HEK293 (cell line): Measurements from ENCODE around the gene WNT1.

Source experiments
- CTCF ChIA-PET: fragments of 350-600 bp; formaldehyde crosslinking; extraction: SDS; loops from one replicate; lab custom pipeline; 2021; ENCODE audit warnings: antibody characterized with exemption; lab: Yijun Ruan, JAX
- POLR2A ChIA-PET: fragments of 300-600 bp; formaldehyde crosslinking; extraction: SDS; loops from one replicate; lab custom pipeline; 2020; ENCODE audit warnings: antibody characterized with exemption, inconsistent platforms; lab: Yijun Ruan, JAX
- H3K27ac ChIP-seq: fragments of 200-500 bp; sonication (Bioruptor generic); 2 replicates; pipeline ENCODE4 v1.5.1; 2014; ENCODE audit warnings: low read depth, low read length, control low read depth, inconsistent platforms; ENCODE audit errors: extremely low read depth
- H3K36me3 ChIP-seq, 2 experiments: fragments of 200-500 bp in 1 of 2; sonication (Bioruptor generic) in 1 of 2; 1 replicate in 1 of 2; 2 replicates in 1 of 2; pipeline ENCODE4 v1.5.1; 2014 to 2017; ENCODE audit warnings: inconsistent platforms in 2 of 2, low read length in 2 of 2; ENCODE audit not compliant: control insufficient read depth in 2 of 2, insufficient read depth in 1 of 2
- H3K4me1 ChIP-seq: fragments of 200-500 bp; sonication (Bioruptor generic); 2 replicates; pipeline ENCODE4 v1.5.1; 2014; ENCODE audit warnings: mild to moderate bottlenecking, low read length, inconsistent platforms; ENCODE audit not compliant: control insufficient read depth, insufficient read depth
- H3K4me3 ChIP-seq: 2 replicates; pipeline ENCODE4 v1.5.1; 2011; ENCODE audit warnings: low read depth, mild to moderate bottlenecking, control low read depth, low read length, moderate library complexity
- H3K9me3 ChIP-seq: fragments of 200-500 bp; sonication (Bioruptor generic); 2 replicates; pipeline ENCODE4 v1.5.1; 2014; ENCODE audit warnings: low read depth, low read length, inconsistent platforms; ENCODE audit not compliant: control insufficient read depth, insufficient read depth
- EGR2 ChIP-seq: fragments of 450-650 bp; formaldehyde crosslinking; IDR thresholded peaks from 2 replicates; pipeline ENCODE4 v1.5.1; 2016; ENCODE audit warnings: low read depth, missing biosample characterization, missing genetic modification characterization
- GLIS1 ChIP-seq: fragments of 450-650 bp; formaldehyde crosslinking; IDR thresholded peaks from 2 replicates; pipeline ENCODE4 v1.5.1; 2016; ENCODE audit warnings: missing biosample characterization, missing genetic modification characterization
- ZBTB7A ChIP-seq: fragments of 450-650 bp; formaldehyde crosslinking; IDR thresholded peaks from 2 replicates; pipeline ENCODE4 v1.5.1; 2016; ENCODE audit warnings: low read depth, missing biosample characterization, missing genetic modification characterization
- ZFHX2 ChIP-seq: fragments of 450-650 bp; formaldehyde crosslinking; conservative IDR thresholded peaks from 2 replicates; pipeline ENCODE4 v1.5.1; 2016; ENCODE audit warnings: missing biosample characterization, missing genetic modification characterization
- ZNF19 ChIP-seq: fragments of 450-650 bp; formaldehyde crosslinking; IDR thresholded peaks from 2 replicates; pipeline ENCODE4; 2016; ENCODE audit warnings: missing biosample characterization, missing genetic modification characterization, low read depth
- ZNF266 ChIP-seq: fragments of 450-650 bp; formaldehyde crosslinking; IDR thresholded peaks from 2 replicates; pipeline ENCODE4 v1.5.1; 2016; ENCODE audit warnings: missing biosample characterization, missing genetic modification characterization, low read depth
- ZNF48 ChIP-seq: fragments of 450-650 bp; formaldehyde crosslinking; IDR thresholded peaks from 2 replicates; pipeline ENCODE4 v1.5.1; 2016; ENCODE audit warnings: missing biosample characterization, missing genetic modification characterization
- ZNF514 ChIP-seq: fragments of 450-650 bp; formaldehyde crosslinking; IDR thresholded peaks from 2 replicates; pipeline ENCODE4 v1.5.1; 2016; ENCODE audit warnings: missing biosample characterization, missing genetic modification characterization
- ZNF585B ChIP-seq: fragments of 450-650 bp; formaldehyde crosslinking; IDR thresholded peaks from 2 replicates; pipeline ENCODE4 v1.5.1; 2016; ENCODE audit warnings: missing biosample characterization, missing genetic modification characterization
- ZNF747 ChIP-seq: fragments of 450-650 bp; formaldehyde crosslinking; IDR thresholded peaks from 2 replicates; pipeline ENCODE4 v1.5.1; 2016; ENCODE audit warnings: missing biosample characterization, missing genetic modification characterization
- ZNF777 ChIP-seq: fragments of 450-650 bp; formaldehyde crosslinking; IDR thresholded peaks from 2 replicates; pipeline ENCODE4 v1.5.1; 2017; ENCODE audit warnings: missing biosample characterization, missing genetic modification characterization, borderline replicate concordance
- TF ChIP-seq, protein P1 (sequence below): fragments of 450-650 bp; formaldehyde crosslinking; IDR thresholded peaks from 2 replicates; pipeline ENCODE4 v1.5.1; 2016; ENCODE audit warnings: missing biosample characterization, missing genetic modification characterization
- TF ChIP-seq, protein P2 (sequence below): fragments of 450-650 bp; formaldehyde crosslinking; IDR thresholded peaks from 2 replicates; pipeline ENCODE4 v1.5.1; 2016; ENCODE audit warnings: missing biosample characterization, missing genetic modification characterization
- TF ChIP-seq, protein P3 (sequence below): fragments of 450-650 bp; formaldehyde crosslinking; IDR thresholded peaks from 2 replicates; pipeline ENCODE4 v1.5.1; 2016; ENCODE audit warnings: missing biosample characterization, missing genetic modification characterization

WNT1 gene

DNA sequence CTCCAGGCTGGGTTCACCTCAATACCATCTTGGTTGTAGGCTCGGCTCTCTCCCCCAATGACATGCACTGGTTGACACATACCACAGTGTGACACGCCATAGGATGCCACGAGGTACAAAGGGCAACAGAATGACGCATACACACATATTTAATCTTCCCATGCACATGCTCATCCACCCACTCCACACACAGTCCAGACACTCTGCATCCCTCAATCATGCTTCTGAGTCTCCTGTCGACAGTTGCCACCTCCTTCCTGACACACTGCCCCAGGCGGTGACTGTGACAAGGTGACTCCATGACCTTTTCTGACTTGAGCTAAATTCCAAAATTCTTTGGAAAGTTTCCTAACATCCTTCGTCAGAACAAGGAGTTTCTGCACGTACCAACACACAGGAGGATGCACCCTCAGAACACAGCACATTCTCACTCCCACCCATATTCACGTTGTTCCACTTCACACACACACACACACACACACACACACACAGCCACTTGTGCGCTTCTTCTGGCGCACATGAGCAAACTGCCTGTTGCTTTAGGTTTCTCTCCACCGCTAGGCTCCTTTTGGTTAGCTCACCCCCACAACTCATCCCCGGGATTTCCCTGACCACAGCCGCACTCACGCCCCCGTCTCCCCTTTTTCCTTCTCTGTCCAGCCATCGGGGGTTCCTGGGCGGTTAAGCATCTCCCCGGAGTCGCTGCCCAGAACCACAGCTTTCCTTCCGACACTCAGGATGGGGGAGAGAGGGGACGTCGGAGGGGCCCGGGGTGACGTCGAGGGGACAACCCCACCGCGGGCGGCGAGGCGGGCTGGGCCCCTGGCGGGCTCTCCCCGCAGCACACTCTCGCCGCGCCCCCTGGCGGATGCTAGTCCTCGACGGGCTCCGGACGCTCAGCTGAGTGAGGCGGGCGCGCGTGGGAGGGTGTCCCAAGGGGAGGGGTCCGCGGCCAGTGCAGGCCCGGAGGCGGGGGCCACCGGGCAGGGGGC lies 536 bp upstream of the WNT1 start (continued):
- TF ChIP-seq, protein P1, sequence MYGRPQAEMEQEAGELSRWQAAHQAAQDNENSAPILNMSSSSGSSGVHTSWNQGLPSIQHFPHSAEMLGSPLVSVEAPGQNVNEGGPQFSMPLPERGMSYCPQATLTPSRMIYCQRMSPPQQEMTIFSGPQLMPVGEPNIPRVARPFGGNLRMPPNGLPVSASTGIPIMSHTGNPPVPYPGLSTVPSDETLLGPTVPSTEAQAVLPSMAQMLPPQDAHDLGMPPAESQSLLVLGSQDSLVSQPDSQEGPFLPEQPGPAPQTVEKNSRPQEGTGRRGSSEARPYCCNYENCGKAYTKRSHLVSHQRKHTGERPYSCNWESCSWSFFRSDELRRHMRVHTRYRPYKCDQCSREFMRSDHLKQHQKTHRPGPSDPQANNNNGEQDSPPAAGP: no peak
- TF ChIP-seq ZNF777 (tag by site-specific recombination) (peak; percentile 87), GLIS1 (tag by site-specific recombination) (peak; percentile 10; the same call in 1 of the 2 replicates), ZBTB7A (tag by site-specific recombination) (no peak), ZFHX2 (tag by site-specific recombination) (peak; percentile 84), EGR2 (tag by site-specific recombination) (peak; percentile 23)

DNA sequence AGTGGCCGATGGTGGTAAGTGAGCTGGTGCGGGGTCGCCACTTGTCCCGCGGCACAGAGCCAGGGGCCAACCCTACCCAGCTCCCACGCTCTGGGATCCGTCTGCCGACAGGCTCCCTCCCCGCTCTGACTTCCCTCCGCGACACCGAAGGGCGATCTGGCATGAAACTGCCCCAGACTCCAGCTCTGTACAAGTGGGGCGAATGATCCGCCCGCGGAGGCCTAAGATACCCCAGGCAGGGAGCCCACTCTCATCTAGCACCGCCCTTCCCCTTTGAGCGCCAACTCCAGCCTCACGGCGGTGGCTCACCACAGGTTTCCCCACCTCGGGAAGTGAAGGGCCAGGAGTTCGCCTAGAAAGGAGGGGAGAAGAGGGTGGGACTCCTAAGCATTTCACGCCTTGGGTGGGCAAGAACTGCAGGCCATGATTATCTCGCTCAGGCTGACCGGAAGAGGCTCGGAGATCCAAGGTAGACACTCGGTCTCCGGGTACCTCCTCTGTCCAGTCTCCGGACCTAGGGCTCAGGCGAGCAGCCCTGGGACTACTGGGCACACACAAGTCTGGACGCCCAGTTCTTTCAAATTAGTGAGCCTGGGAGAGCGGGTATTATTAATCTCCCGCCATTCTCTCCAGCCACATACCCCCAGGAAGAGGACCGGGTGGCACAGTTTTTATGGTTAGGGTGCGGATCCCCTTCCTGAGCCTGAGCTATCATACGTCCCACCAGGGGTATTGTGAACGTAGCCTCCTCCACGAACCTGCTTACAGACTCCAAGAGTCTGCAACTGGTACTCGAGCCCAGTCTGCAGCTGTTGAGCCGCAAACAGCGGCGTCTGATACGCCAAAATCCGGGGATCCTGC lies 849 bp downstream of the WNT1 start:
- POLR2A ChIA-PET: no interaction called here

DNA sequence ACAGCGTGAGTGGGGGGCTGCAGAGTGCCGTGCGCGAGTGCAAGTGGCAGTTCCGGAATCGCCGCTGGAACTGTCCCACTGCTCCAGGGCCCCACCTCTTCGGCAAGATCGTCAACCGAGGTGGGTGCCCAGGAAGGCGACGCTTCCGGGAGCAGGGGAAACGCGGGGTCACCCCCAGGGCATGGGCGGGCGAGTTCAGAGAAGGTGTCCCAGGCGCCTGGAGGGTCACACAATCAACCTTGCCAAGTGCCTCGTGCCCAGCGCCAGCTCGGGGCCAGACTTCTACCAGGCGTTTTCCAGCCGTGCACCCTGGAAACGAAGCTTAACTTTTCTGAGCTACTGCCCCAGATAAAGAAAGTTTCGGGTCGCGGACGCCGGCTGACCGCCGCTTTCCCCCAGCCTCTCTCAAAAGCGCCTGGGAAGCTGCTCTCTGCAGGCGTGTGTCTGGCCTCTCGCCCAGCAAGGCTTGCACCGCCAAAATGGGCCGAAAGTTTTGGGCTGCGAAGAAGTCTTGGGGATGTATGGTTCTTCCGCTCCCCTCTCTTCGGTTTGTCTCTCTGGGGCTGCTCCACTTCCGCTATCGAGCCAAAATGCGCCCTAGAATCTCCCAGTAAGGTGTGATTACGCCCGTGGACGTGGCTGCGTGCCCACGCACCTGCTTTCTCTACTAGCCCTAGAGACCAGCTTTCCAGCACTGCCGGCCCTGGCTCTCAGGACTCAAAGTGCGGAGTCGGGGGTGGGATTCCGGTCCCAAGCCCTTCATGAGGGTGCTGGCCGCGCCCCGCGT lies 1.7 kb downstream of the WNT1 start:
- POLR2A ChIA-PET: interaction anchor here (0.6 kb wide), 1 partner anchor 120 kb away, joined by 3 read pairs; no protein-coding TSS in a partner anchor
- no peak overlapping the region for H3K4me3 ChIP-seq
- H3K4me1 ChIP-seq: no peaks in the 10 kb centered on the region
- H3K27ac ChIP-seq: no peak overlapping the region
- H3K9me3 ChIP-seq: no peaks in the 10 kb centered on the region
- no peaks in the 10 kb centered on the region for H3K36me3 ChIP-seq
- TF ChIP-seq ZNF585B (tag by site-specific recombination) (no peak), ZNF514 (tag by site-specific recombination) (no peak), EGR2 (tag by site-specific recombination) (no peak)
- TF ChIP-seq, protein P2, sequence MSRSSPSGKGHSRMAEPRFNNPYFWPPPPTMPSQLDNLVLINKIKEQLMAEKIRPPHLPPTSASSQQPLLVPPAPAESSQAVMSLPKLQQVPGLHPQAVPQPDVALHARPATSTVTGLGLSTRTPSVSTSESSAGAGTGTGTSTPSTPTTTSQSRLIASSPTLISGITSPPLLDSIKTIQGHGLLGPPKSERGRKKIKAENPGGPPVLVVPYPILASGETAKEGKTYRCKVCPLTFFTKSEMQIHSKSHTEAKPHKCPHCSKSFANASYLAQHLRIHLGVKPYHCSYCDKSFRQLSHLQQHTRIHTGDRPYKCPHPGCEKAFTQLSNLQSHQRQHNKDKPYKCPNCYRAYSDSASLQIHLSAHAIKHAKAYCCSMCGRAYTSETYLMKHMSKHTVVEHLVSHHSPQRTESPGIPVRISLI (tag by site-specific recombination): no peak
- TF ChIP-seq, protein P3, sequence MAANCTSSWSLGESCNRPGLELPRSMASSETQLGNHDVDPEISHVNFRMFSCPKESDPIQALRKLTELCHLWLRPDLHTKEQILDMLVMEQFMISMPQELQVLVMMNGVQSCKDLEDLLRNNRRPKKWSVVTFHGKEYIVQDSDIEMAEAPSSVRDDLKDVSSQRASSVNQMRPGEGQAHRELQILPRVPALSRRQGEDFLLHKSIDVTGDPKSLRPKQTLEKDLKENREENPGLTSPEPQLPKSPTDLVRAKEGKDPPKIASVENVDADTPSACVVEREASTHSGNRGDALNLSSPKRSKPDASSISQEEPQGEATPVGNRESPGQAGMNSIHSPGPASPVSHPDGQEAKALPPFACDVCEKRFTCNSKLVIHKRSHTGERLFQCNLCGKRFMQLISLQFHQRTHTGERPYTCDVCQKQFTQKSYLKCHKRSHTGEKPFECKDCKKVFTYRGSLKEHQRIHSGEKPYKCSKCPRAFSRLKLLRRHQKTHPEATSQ (tag by site-specific recombination): no peak
- TF ChIP-seq, all 188 proteins: peak for 0
- CTCF ChIA-PET: interaction anchor here (0.6 to 6.0 kb wide), 7 partner anchors 9 to 96 kb away, joined by 3 to 66 read pairs (median 6); partner anchors contain the start of gene ARF3

More for the DNA sequence above, 849 bp downstream of the WNT1 start:
- Histone ChIP-seq H3K27ac (no peak overlapping the region), H3K36me3 (no peaks in the 10 kb centered on the region), H3K4me1 (no peaks in the 10 kb centered on the region)
- TF ChIP-seq ZNF747 (tag by site-specific recombination): no peak
- TF ChIP-seq ZNF19 (tag by site-specific recombination): no peak
- TF ChIP-seq ZNF266 (tag by site-specific recombination): no peak
- no peak for TF ChIP-seq GLIS1 (tag by site-specific recombination)
- no peak for TF ChIP-seq ZNF48 (tag by site-specific recombination)
- TF ChIP-seq, all 188 proteins: peak for 0
- Histone ChIP-seq H3K4me3 (no peak overlapping the region), H3K9me3 (no peaks in the 10 kb centered on the region)
- CTCF ChIA-PET: interaction anchor here (0.7 to 6.0 kb wide), 14 partner anchors 10 to 127 kb away, joined by 3 to 66 read pairs (median 9); partner anchors contain the start of genes ARF3 and DDX23
